CD4-positive, alpha-beta T cell treated with Interleukin-15 for 4 hours (primary cell): ENCODE measurements around the gene ACADS.
"Not testable (repeated sequence)": the region's sequence is repeated elsewhere in the genome, so short reads cannot be mapped to it uniquely, and the experiment has no call there.

Source experiments
- DNase-seq: peaks from one replicate; pipeline ENCODE4 v3.0.0-alpha.2; 2020; ENCODE audit warnings: low spot score

The ACADS gene

GRCh38 chr12:120726961-120727360, 1.3 kb downstream of the ACADS start:
- no peak for DNase-seq

GRCh38 chr12:120732198-120732597, 6.6 kb downstream of the ACADS start:
- not testable (repeated sequence) for DNase-seq

GRCh38 chr12:120733574-120733973, 7.9 kb downstream of the ACADS start:
- DNase-seq: no peak

GRCh38 chr12:120734210-120734609, 8.6 kb downstream of the ACADS start:
- no peak for DNase-seq

- no peak for DNase-seq
These were observed 9.6 kb downstream of the ACADS start for GRCh38 chr12:120735181-120735580.

GRCh38 chr12:120736404-120737331, 11.0 kb downstream of the ACADS start:
- no peak for DNase-seq

GRCh38 chr12:120737557-120738251, 12.1 kb downstream of the ACADS start:
- no peak for DNase-seq

- DNase-seq: no peak
These were observed 12.8 kb downstream of the ACADS start for GRCh38 chr12:120738252-120739030.

- no peak for DNase-seq
These were observed 13.6 kb downstream of the ACADS start for GRCh38 chr12:120739031-120739762.

- no peak for DNase-seq
These were observed 14.4 kb downstream of the ACADS start for GRCh38 chr12:120739821-120740613.

- DNase-seq: no peak
These were observed 15.2 kb downstream of the ACADS start for GRCh38 chr12:120740871-120741270.

- no peak for DNase-seq
These were observed 16.1 kb downstream of the ACADS start for GRCh38 chr12:120741476-120742421.

GRCh38 chr12:120744922-120745493, 19.4 kb downstream of the ACADS start:
- DNase-seq: no peak

GRCh38 chr12:120748242-120748641, 22.6 kb downstream of the ACADS start:
- DNase-seq: no peak

- DNase-seq: no peak
These were observed 23.6 kb downstream of the ACADS start for GRCh38 chr12:120749256-120749655.

- no peak for DNase-seq
These were observed 25.2 kb downstream of the ACADS start for GRCh38 chr12:120750806-120751205.

GRCh38 chr12:120751389-120751788, 25.8 kb downstream of the ACADS start:
- DNase-seq: no peak

- no peak for DNase-seq
These were observed 29.2 kb downstream of the ACADS start for GRCh38 chr12:120754792-120755191.

- no peak for DNase-seq
These were observed 29.6 kb downstream of the ACADS start for GRCh38 chr12:120755269-120755668.
